ENCODE data around the gene THPO. TPM values are rescaled to one million over a fixed set of nuclear protein-coding genes. Genes with fewer than 3 reads are reported as not detected.

The THPO gene
- total RNA-seq, 1 experiment from 2014 or later: 0.55 TPM

DNA sequence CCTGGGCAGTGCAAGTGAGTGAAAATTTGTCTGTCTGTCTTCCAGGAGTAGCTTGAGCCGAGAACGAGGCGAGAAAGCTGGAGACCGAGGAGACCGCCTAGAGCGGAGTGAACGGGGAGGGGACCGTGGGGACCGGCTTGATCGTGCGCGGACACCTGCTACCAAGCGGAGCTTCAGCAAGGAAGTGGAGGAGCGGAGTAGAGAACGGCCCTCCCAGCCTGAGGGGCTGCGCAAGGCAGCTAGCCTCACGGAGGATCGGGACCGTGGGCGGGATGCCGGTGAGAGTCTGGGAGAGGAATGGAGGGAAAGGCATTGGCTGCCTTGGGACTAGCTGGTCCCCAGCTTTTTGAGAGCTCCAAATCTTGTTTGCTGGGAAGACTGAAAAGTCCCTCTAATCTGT is 50.8 kb downstream of the THPO start:
- Mint-ChIP-seq H3K9me3 (no peaks in the 10 kb centered on the region), H3K27me3 (ENCODE audit: low read depth) (no peaks in the 10 kb centered on the region), H3K36me3 (peaks cover 96% of the 10 kb centered on the region), H3K4me1 (no peaks in the 10 kb centered on the region), H3K27ac (no peak overlapping the region), H3K4me3 (no peak overlapping the region)
- POLR2A ChIA-PET: no interaction called here
- TF ChIP-seq MXD4 (CRISPR knock-in tag; IDR thresholded peaks at IDR 0.05; ENCODE audit: borderline replicate concordance): no peak
- no peak for TF ChIP-seq ESRRA (CRISPR knock-in tag; IDR thresholded peaks at IDR 0.05; ENCODE audit: borderline replicate concordance)
- no peak for TF ChIP-seq ZBTB21 (CRISPR knock-in tag; IDR thresholded peaks at IDR 0.05; ENCODE audit: borderline replicate concordance)
- no peak for TF ChIP-seq NR1H2 (CRISPR knock-in tag; IDR thresholded peaks at IDR 0.05)
- TF ChIP-seq, protein P1, sequence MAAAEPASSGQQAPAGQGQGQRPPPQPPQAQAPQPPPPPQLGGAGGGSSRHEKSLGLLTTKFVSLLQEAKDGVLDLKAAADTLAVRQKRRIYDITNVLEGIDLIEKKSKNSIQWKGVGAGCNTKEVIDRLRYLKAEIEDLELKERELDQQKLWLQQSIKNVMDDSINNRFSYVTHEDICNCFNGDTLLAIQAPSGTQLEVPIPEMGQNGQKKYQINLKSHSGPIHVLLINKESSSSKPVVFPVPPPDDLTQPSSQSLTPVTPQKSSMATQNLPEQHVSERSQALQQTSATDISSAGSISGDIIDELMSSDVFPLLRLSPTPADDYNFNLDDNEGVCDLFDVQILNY (CRISPR knock-in tag; IDR thresholded peaks at IDR 0.05): no peak
- no peak for TF ChIP-seq KAT7 (CRISPR knock-in tag; IDR thresholded peaks at IDR 0.05; ENCODE audit: borderline replicate concordance)
- TF ChIP-seq, protein P2, sequence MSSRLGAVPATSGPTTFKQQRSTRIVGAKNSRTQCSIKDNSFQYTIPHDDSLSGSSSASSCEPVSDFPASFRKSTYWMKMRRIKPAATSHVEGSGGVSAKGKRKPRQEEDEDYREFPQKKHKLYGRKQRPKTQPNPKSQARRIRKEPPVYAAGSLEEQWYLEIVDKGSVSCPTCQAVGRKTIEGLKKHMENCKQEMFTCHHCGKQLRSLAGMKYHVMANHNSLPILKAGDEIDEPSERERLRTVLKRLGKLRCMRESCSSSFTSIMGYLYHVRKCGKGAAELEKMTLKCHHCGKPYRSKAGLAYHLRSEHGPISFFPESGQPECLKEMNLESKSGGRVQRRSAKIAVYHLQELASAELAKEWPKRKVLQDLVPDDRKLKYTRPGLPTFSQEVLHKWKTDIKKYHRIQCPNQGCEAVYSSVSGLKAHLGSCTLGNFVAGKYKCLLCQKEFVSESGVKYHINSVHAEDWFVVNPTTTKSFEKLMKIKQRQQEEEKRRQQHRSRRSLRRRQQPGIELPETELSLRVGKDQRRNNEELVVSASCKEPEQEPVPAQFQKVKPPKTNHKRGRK (CRISPR knock-in tag; IDR thresholded peaks at IDR 0.05; ENCODE audit: borderline replicate concordance): no peak
- TF ChIP-seq, protein P3, sequence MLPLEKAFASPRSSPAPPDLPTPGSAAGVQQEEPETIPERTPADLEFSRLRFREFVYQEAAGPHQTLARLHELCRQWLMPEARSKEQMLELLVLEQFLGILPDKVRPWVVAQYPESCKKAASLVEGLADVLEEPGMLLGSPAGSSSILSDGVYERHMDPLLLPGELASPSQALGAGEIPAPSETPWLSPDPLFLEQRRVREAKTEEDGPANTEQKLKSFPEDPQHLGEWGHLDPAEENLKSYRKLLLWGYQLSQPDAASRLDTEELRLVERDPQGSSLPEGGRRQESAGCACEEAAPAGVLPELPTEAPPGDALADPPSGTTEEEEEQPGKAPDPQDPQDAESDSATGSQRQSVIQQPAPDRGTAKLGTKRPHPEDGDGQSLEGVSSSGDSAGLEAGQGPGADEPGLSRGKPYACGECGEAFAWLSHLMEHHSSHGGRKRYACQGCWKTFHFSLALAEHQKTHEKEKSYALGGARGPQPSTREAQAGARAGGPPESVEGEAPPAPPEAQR (CRISPR knock-in tag; IDR thresholded peaks at IDR 0.05): no peak
- TF ChIP-seq ELF4 (CRISPR knock-in tag; IDR thresholded peaks at IDR 0.05; ENCODE audit: low read depth): no peak
- TF ChIP-seq, protein P4, sequence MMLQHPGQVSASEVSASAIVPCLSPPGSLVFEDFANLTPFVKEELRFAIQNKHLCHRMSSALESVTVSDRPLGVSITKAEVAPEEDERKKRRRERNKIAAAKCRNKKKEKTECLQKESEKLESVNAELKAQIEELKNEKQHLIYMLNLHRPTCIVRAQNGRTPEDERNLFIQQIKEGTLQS (CRISPR knock-in tag; conservative IDR thresholded peaks at IDR 0.05): no peak
- TF ChIP-seq ZNF396 (CRISPR knock-in tag; IDR thresholded peaks at IDR 0.05; ENCODE audit: borderline replicate concordance): no peak
- TF ChIP-seq, protein P5, sequence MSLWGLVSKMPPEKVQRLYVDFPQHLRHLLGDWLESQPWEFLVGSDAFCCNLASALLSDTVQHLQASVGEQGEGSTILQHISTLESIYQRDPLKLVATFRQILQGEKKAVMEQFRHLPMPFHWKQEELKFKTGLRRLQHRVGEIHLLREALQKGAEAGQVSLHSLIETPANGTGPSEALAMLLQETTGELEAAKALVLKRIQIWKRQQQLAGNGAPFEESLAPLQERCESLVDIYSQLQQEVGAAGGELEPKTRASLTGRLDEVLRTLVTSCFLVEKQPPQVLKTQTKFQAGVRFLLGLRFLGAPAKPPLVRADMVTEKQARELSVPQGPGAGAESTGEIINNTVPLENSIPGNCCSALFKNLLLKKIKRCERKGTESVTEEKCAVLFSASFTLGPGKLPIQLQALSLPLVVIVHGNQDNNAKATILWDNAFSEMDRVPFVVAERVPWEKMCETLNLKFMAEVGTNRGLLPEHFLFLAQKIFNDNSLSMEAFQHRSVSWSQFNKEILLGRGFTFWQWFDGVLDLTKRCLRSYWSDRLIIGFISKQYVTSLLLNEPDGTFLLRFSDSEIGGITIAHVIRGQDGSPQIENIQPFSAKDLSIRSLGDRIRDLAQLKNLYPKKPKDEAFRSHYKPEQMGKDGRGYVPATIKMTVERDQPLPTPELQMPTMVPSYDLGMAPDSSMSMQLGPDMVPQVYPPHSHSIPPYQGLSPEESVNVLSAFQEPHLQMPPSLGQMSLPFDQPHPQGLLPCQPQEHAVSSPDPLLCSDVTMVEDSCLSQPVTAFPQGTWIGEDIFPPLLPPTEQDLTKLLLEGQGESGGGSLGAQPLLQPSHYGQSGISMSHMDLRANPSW (CRISPR knock-in tag; conservative IDR thresholded peaks at IDR 0.05; ENCODE audit: low read depth): no peak
- no peak for TF ChIP-seq RORB (CRISPR knock-in tag; IDR thresholded peaks at IDR 0.05)
- TF ChIP-seq IRF2 (CRISPR knock-in tag; IDR thresholded peaks at IDR 0.05; ENCODE audit: borderline replicate concordance, low read depth): no peak
- TF ChIP-seq TEAD4 (CRISPR knock-in tag; IDR thresholded peaks at IDR 0.05): no peak
- no peak for TF ChIP-seq RELA (CRISPR knock-in tag; IDR thresholded peaks at IDR 0.05; ENCODE audit: borderline replicate concordance)
- TF ChIP-seq PRRX2 (CRISPR knock-in tag; IDR thresholded peaks at IDR 0.05): no peak
- no peak for DNase-seq (ENCODE audit: low spot score)
- CTCF ChIA-PET: interaction anchor here (1.3 kb wide), 1 partner anchor 44 kb away, joined by 5 read pairs; no protein-coding TSS in a partner anchor
- ATAC-seq: no peak

DNA sequence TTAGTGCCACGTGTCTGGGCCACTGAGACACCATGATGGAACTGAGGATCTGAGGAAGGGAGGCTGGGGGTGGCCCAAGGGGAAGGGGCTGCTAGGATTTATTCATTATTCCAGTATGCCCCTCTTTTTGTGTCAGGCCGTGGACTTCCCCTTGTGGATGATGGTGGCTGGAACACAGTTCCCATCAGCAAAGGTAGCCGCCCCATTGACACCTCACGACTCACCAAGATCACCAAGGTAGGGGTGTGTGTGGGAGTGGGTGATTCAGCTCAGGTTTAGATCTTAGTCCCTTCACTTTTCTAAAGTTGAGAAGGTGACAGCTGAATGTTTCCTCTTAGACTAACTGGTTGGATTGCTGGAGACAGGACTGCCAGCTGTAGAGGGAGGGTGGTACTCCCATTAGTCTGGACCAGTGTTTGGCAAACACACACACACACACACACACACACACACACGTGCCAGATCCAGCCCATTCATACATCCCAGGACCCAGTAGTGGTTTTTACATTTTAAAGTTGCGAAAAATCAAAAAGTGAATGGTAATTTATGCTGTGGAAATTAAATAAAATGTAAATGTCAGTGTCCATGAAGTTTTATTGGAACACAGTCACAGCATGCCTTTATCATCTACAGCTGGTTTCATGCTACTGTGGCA is 52.2 kb downstream of the THPO start:
- Mint-ChIP-seq H3K27me3 (ENCODE audit: low read depth) (no peaks in the 10 kb centered on the region), H3K4me1 (no peaks in the 10 kb centered on the region), H3K36me3 (peaks cover 96% of the 10 kb centered on the region), H3K9me3 (no peaks in the 10 kb centered on the region), H3K27ac (no peak overlapping the region), H3K4me3 (no peak overlapping the region)
- ChIA-PET POLR2A (no interaction called here), CTCF (no interaction called here)
- DNase-seq (ENCODE audit: low spot score) (no peak), ATAC-seq (no peak)
- TF ChIP-seq ZNF317 (CRISPR knock-in tag; IDR thresholded peaks at IDR 0.05; ENCODE audit: borderline replicate concordance, low read depth): no peak
- TF ChIP-seq, protein P6, sequence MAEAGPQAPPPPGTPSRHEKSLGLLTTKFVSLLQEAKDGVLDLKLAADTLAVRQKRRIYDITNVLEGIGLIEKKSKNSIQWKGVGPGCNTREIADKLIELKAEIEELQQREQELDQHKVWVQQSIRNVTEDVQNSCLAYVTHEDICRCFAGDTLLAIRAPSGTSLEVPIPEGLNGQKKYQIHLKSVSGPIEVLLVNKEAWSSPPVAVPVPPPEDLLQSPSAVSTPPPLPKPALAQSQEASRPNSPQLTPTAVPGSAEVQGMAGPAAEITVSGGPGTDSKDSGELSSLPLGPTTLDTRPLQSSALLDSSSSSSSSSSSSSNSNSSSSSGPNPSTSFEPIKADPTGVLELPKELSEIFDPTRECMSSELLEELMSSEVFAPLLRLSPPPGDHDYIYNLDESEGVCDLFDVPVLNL (CRISPR knock-in tag; IDR thresholded peaks at IDR 0.05; ENCODE audit: borderline replicate concordance, low read depth): no peak
- TF ChIP-seq ZNF423 (CRISPR knock-in tag; IDR thresholded peaks at IDR 0.05): no peak
- no peak for TF ChIP-seq ZNF416 (CRISPR knock-in tag; IDR thresholded peaks at IDR 0.05)
- TF ChIP-seq SP1 (CRISPR knock-in tag; conservative IDR thresholded peaks at IDR 0.05): no peak
- TF ChIP-seq PRRX2 (CRISPR knock-in tag; IDR thresholded peaks at IDR 0.05): no peak
- no peak for TF ChIP-seq TP53 (CRISPR knock-in tag; IDR thresholded peaks at IDR 0.05)
- TF ChIP-seq, protein P7, sequence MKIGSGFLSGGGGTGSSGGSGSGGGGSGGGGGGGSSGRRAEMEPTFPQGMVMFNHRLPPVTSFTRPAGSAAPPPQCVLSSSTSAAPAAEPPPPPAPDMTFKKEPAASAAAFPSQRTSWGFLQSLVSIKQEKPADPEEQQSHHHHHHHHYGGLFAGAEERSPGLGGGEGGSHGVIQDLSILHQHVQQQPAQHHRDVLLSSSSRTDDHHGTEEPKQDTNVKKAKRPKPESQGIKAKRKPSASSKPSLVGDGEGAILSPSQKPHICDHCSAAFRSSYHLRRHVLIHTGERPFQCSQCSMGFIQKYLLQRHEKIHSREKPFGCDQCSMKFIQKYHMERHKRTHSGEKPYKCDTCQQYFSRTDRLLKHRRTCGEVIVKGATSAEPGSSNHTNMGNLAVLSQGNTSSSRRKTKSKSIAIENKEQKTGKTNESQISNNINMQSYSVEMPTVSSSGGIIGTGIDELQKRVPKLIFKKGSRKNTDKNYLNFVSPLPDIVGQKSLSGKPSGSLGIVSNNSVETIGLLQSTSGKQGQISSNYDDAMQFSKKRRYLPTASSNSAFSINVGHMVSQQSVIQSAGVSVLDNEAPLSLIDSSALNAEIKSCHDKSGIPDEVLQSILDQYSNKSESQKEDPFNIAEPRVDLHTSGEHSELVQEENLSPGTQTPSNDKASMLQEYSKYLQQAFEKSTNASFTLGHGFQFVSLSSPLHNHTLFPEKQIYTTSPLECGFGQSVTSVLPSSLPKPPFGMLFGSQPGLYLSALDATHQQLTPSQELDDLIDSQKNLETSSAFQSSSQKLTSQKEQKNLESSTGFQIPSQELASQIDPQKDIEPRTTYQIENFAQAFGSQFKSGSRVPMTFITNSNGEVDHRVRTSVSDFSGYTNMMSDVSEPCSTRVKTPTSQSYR (CRISPR knock-in tag; IDR thresholded peaks at IDR 0.05): no peak
- TF ChIP-seq CBFB (CRISPR knock-in tag; IDR thresholded peaks at IDR 0.05; ENCODE audit: low read depth): no peak
